ENCODE results near the gene CASP4. TPM values are rescaled to one million over a fixed set of nuclear protein-coding genes. Genes with fewer than 3 reads are reported as not detected.

CASP4 gene
- total RNA-seq, 1 donor from 2014 or later, result 54.0 TPM

- DNase-seq (ENCODE audit: low read depth), result no peak
Observed at GRCh38 chr11:104895634-104896033, 72.7 kb downstream of the CASP4 start.

DNA sequence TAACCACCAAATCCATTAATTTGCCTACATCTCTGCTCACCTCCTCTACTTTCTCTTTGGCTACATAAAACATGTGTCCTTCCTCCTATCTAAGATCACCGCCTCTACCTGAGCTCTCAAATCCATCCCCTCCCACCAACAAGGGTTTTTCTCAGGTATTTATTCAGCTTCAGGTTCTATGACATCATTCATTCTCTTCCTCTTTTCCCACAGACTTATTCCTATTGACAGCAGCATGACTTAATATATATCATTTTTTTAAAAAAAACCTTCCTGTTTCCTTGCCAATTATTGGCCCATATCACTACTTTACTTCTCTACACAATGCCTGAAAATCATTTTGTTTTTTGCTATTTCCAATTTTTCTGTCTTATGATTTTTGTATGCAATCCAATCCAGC is 74.5 kb downstream of the CASP4 start:
- DNase-seq (ENCODE audit: low read depth), result no peak

Other genes with a start within 250 kb of the CASP4 start
- not detected in 2 replicates for gene CASP12, start 70.1 kb downstream of the CASP4 start, total RNA-seq
- gene CASP5, start 54.6 kb upstream of the CASP4 start, total RNA-seq, result not detected in 2 replicates
- 2.2 and 2.9 TPM in 2 replicates for gene CASP1, start 66.6 kb upstream of the CASP4 start, total RNA-seq
- not detected in 2 replicates for gene CARD16, start 76.8 kb upstream of the CASP4 start, total RNA-seq
- not detected in 2 replicates for gene CARD18, start 171.2 kb upstream of the CASP4 start, total RNA-seq